GM12878 (cell line): ENCODE measurements around the gene OXA1L. TPM values are rescaled to one million over a fixed set of nuclear protein-coding genes. Genes with fewer than 3 reads are reported as not detected.

Source experiments
- ATAC-seq: fragments of 200-7000 bp; cut with Tn5 transposase; 3 replicates; pipeline ENCODE4 v1.9.1; 2020; ENCODE audit warnings: mild to moderate bottlenecking, moderate library complexity
- BruUV-seq: library from RNA; stranded (reverse); fragments of 400-500 nt; replicated peaks from 2 replicates; lab custom pipeline; 2021; lab: Mats Ljungman, UMichigan
- CTCF ChIA-PET: fragments of 300-600 bp; sonication (Branson Sonifier 250); formaldehyde crosslinking; extraction: SDS; loops from one replicate; lab custom pipeline; 2021; ENCODE audit warnings: inconsistent platforms; lab: Yijun Ruan, JAX
- POLR2A ChIA-PET: fragments of 350-600 bp; formaldehyde crosslinking; extraction: SDS; loops from one replicate; lab custom pipeline; 2021; ENCODE audit warnings: inconsistent platforms; lab: Charles Lee
- RAD21 ChIA-PET: fragments of 300-600 bp; sonication (Branson Sonifier 250); formaldehyde crosslinking; loops from one replicate; lab custom pipeline; 2023; ENCODE audit warnings: antibody characterized with exemption; ENCODE audit not compliant: unreplicated experiment; lab: Charles Lee
- SMC1A ChIA-PET: fragments of 300-600 bp; sonication (Branson Sonifier 250); formaldehyde crosslinking; loops from one replicate; lab custom pipeline; 2023; ENCODE audit not compliant: unreplicated experiment, uncharacterized antibody; lab: Charles Lee
- DNase-seq: peaks from one replicate; pipeline ENCODE4 v3.0.0-alpha.2; 2011; ENCODE audit warnings: low read depth, low spot score
- FAIRE-seq: peaks from 3 replicates; lab custom pipeline; 2011; peaks lifted over from hg19 to GRCh38; lab: Jason Lieb, UNC
- H2AFZ ChIP-seq: 2 replicates; pipeline ENCODE4 v1.6.0; 2011; ENCODE audit warnings: low read depth, low read length, control low read depth; ENCODE audit not compliant: control insufficient read depth
- H3K27ac ChIP-seq: 2 replicates; pipeline ENCODE4 v1.5.1; 2011; ENCODE audit warnings: control low read depth; ENCODE audit not compliant: control insufficient read depth, insufficient read depth
- H3K27me3 ChIP-seq, 2 experiments: replicated peaks in 1 of 2; 2 replicates each; pipeline versions ENCODE4 v1.6.0 to v1.6.1; 2011; ENCODE audit warnings: low read length in 1 of 2; ENCODE audit not compliant: control insufficient read depth in 2 of 2, insufficient read depth in 2 of 2
- H3K36me3 ChIP-seq, 2 experiments: 2 replicates each; pipeline ENCODE4 v1.5.1; 2011; ENCODE audit warnings: low read length in 1 of 2; ENCODE audit not compliant: control insufficient read depth in 2 of 2, insufficient read depth in 2 of 2
- H3K4me1 ChIP-seq: 2 replicates; pipeline ENCODE4 v1.6.1; 2011; ENCODE audit warnings: mild to moderate bottlenecking, low read length, moderate library complexity, mixed read lengths; ENCODE audit not compliant: control insufficient read depth, insufficient read depth
- H3K4me2 ChIP-seq: 2 replicates; pipeline ENCODE4 v1.6.0; 2011; ENCODE audit warnings: control low read depth; ENCODE audit not compliant: control insufficient read depth, insufficient read depth
- H3K4me3 ChIP-seq: fragments of 200-600 bp; sonication (generic); 2 replicates; pipeline ENCODE4 v1.5.1; 2016
- H3K79me2 ChIP-seq: 2 replicates; pipeline ENCODE4 v1.6.0; 2011; ENCODE audit warnings: low read length; ENCODE audit not compliant: control insufficient read depth, insufficient read depth
- H3K9ac ChIP-seq: 2 replicates; pipeline ENCODE4 v1.8.0; 2011; ENCODE audit warnings: low read length, control low read depth, mixed read lengths; ENCODE audit not compliant: control insufficient read depth, insufficient read depth
- H3K9me3 ChIP-seq: replicated peaks from 3 replicates; pipeline ENCODE4 v1.5.1; 2011; ENCODE audit warnings: mild to moderate bottlenecking, low read length; ENCODE audit not compliant: control insufficient read depth, insufficient read depth
- H4K20me1 ChIP-seq: 2 replicates; pipeline ENCODE4 v1.6.0; 2011; ENCODE audit not compliant: control insufficient read depth, insufficient read depth
- BCLAF1 ChIP-seq: fragments of 450-650 bp; IDR thresholded peaks from 2 replicates; pipeline ENCODE4 v1.6.1; 2017; ENCODE audit warnings: antibody characterized with exemption, mild to moderate bottlenecking, moderate library complexity
- BRCA1 ChIP-seq: IDR thresholded peaks from 2 replicates; pipeline ENCODE4 v1.6.1; 2011; ENCODE audit warnings: low read depth, low read length, improper control_type of control experiment
- CBX3 ChIP-seq: fragments of 200-600 bp; sonication (generic); IDR thresholded peaks from 2 replicates; pipeline ENCODE4 v1.6.1; 2016; ENCODE audit warnings: low read depth, borderline replicate concordance
- CHD2 ChIP-seq: IDR thresholded peaks from 2 replicates; pipeline ENCODE4 v1.6.1; 2011; ENCODE audit warnings: low read depth, low read length, improper control_type of control experiment, borderline replicate concordance
- DPF2 ChIP-seq: fragments of 450-650 bp; IDR thresholded peaks from 2 replicates; pipeline ENCODE4 v1.6.1; 2017; ENCODE audit warnings: mild to moderate bottlenecking
- E2F8 ChIP-seq: fragments of 450-650 bp; IDR thresholded peaks from 2 replicates; pipeline ENCODE4 v1.6.1; 2018; ENCODE audit warnings: mild to moderate bottlenecking, low read depth, moderate library complexity; ENCODE audit not compliant: partially characterized antibody
- E4F1 ChIP-seq: fragments of 450-650 bp; IDR thresholded peaks from 2 replicates; pipeline ENCODE4 v1.6.1; 2018; ENCODE audit warnings: borderline replicate concordance, mild to moderate bottlenecking; ENCODE audit not compliant: partially characterized antibody
- MTA2 ChIP-seq: fragments of 450-650 bp; IDR thresholded peaks from 2 replicates; pipeline ENCODE4 v1.6.1; 2016; ENCODE audit warnings: low read depth, mild to moderate bottlenecking, moderate library complexity
- MXI1 ChIP-seq: fragments of 150-350 bp; IDR thresholded peaks from 2 replicates; pipeline ENCODE4 v1.6.1; 2011; ENCODE audit warnings: low read depth, mild to moderate bottlenecking, inconsistent platforms, low read length, improper control_type of control experiment
- MYC ChIP-seq: IDR thresholded peaks from 2 replicates; pipeline ENCODE4 v1.6.1; 2011; ENCODE audit warnings: mild to moderate bottlenecking, low read length, moderate library complexity, inconsistent platforms; ENCODE audit not compliant: insufficient read depth, insufficient replicate concordance, insufficient read length, severe bottlenecking
- NFIC ChIP-seq: IDR thresholded peaks from 2 replicates; pipeline ENCODE4 v1.6.1; 2012; ENCODE audit warnings: low read depth, mild to moderate bottlenecking, inconsistent platforms, low read length, moderate library complexity
- NR2C1 ChIP-seq: fragments of 450-650 bp; IDR thresholded peaks from 2 replicates; pipeline ENCODE4 v1.6.1; 2017; ENCODE audit warnings: antibody characterized with exemption, mild to moderate bottlenecking, moderate library complexity
- POLR2AphosphoS5 ChIP-seq: IDR thresholded peaks from 2 replicates; pipeline ENCODE4 v1.6.1; 2011; ENCODE audit warnings: mild to moderate bottlenecking, low read length, inconsistent platforms
- RB1 ChIP-seq: fragments of 450-650 bp; formaldehyde crosslinking; IDR thresholded peaks from 2 replicates; pipeline ENCODE4 v1.6.1; 2017; ENCODE audit warnings: mild to moderate bottlenecking, borderline replicate concordance
- SMARCA5 ChIP-seq: fragments of 450-650 bp; IDR thresholded peaks from 2 replicates; pipeline ENCODE4 v1.6.1; 2017; ENCODE audit warnings: mild to moderate bottlenecking
- TBL1XR1 ChIP-seq: IDR thresholded peaks from 2 replicates; pipeline ENCODE4 v1.6.1; 2012; ENCODE audit warnings: low read depth, low read length, improper control_type of control experiment
- ZNF207 ChIP-seq: fragments of 450-650 bp; IDR thresholded peaks from 2 replicates; pipeline ENCODE4 v1.6.1; 2014; ENCODE audit warnings: antibody characterized with exemption, mild to moderate bottlenecking, borderline replicate concordance
- WGBS: methylation state at CpG from one replicate; pipeline ENCODE4 v1.1.6; 2016; ENCODE audit warnings: low lambda C conversion rate; ENCODE audit not compliant: insufficient replicate concordance, insufficient coverage; ENCODE audit errors: missing lambda C conversion rate; 5-methylcytosine and 5-hydroxymethylcytosine counted together
- in situ Hi-C: fragments of 300-500 bp; cut with MboI; formaldehyde crosslinking; loops from 9 replicates; pipeline ENCODE4 v1.14.3; 2018; ENCODE audit warnings: mixed read lengths
- intact Hi-C: fragments of 100-400 bp; cut with micrococcal nuclease; formaldehyde crosslinking; loops from one replicate; pipeline ENCODE4 v1.14.2; 2022; ENCODE audit not compliant: unreplicated experiment
- polyA plus RNA-seq, 11 experiments: library from polyadenylated mRNA; depleted of rRNA in 4 of 11; unstranded in 6 of 11; stranded (reverse) in 5 of 11; fragments of >200 nt; fragmentation: Nextera tagmentation in 4 of 11; fragmentation: Illumina TruSeq in 1 of 11; extraction: Ambion mirVana in 4 of 11; extraction: Trizol in 1 of 11; gene quantifications; 1 replicate in 1 of 11; 2 replicates in 10 of 11; pipeline versions ENCODE4 v1.2.1 to v1.2.3, GENCODE V29; 2011 to 2016; ENCODE audit warnings: inconsistent platforms in 2 of 11, missing spikeins in 2 of 11, low read depth in 1 of 11
- total RNA-seq, 4 experiments: library from RNA; depleted of rRNA in 3 of 4; stranded (reverse); fragments of >200 nt in 3 of 4; fragmentation: Illumina TruSeq in 1 of 4; extraction: Trizol in 1 of 4; gene quantifications; 2 replicates each; pipeline versions ENCODE4 v1.2.1 to v1.2.3, GENCODE V29; 2013 to 2021

Gene OXA1L
- total and polyA plus RNA-seq, 10 of the 15 experiments (the other 5 are each of a cell fraction or from before 2014, with no cell fraction given), result 105 to 289 (median 146) TPM

- no TSS peak for BruUV-seq
- no peak overlapping the region for H3K4me2 ChIP-seq
- H3K79me2 ChIP-seq, result peaks cover 18% of the 10 kb centered on the region
- FAIRE-seq (no peak), ATAC-seq (peak; percentile 20), DNase-seq (no peak)
- H3K9me3 ChIP-seq, result no peaks in the 10 kb centered on the region; the same call in 2 of the 3 replicates
- H3K27ac ChIP-seq, result peak overlapping the region; percentile 71
- intact Hi-C loops (loop anchor here (2.0 to 10.0 kb wide), 2 partner anchors 20 to 306 kb away; no protein-coding TSS in a partner anchor), in situ Hi-C loops (no loop called here)
- no peak overlapping the region for H3K4me3 ChIP-seq
- no peaks in the 10 kb centered on the region for H3K36me3 ChIP-seq
- no peaks in the 10 kb centered on the region for H3K27me3 ChIP-seq
- 94% methylated on average over 3 of the region's 3 CpGs for WGBS
- ChIA-PET RAD21 (interaction anchor here (0.8 to 9.8 kb wide), 10 partner anchors 10 to 221 kb away, joined by 3 to 219 read pairs (median 4); partner anchors contain the start of genes OXA1L and SLC7A7), POLR2A (interaction anchor here (0.7 to 11.3 kb wide), 4 partner anchors 17 to 1904 kb away, joined by 3 to 245 read pairs (median 4); partner anchors contain the start of gene SLC7A7), SMC1A (interaction anchor here (0.8 to 20.3 kb wide), 10 partner anchors 9 to 202 kb away, joined by 3 to 395 read pairs (median 4); partner anchors contain the start of genes DAD1, OXA1L and SLC7A7), CTCF (interaction anchor here (1.6 to 4.2 kb wide), 9 partner anchors 11 to 62 kb away, joined by 4 to 34 read pairs (median 15); partner anchors contain the start of gene SLC7A7)
- no peaks in the 10 kb centered on the region for H4K20me1 ChIP-seq
- H3K9ac ChIP-seq, result no peak overlapping the region
- H3K4me1 ChIP-seq, result peaks cover 46% of the 10 kb centered on the region
- H2AFZ ChIP-seq, result no peak overlapping the region
- TF ChIP-seq NR2C1, result no peak
- TF ChIP-seq E2F8, result no peak
- TF ChIP-seq MYC, result no peak
- TF ChIP-seq TBL1XR1, result no peak
- TF ChIP-seq BRCA1, result no peak
- TF ChIP-seq NFIC, result 0 out of 2 replicates have a peak, but pooled peaks have one; percentile 25
- no peak for TF ChIP-seq CBX3
- no peak for TF ChIP-seq POLR2AphosphoS5
- TF ChIP-seq MTA2, result no peak
- TF ChIP-seq RB1, result no peak
- TF ChIP-seq E4F1, result no peak
- no peak for TF ChIP-seq ZNF207
- TF ChIP-seq CHD2, result no peak
- TF ChIP-seq SMARCA5, result no peak
- no peak for TF ChIP-seq BCLAF1
- no peak for TF ChIP-seq MXI1
- no peak for TF ChIP-seq DPF2
Observed at GRCh38 chr14:22791301-22791700, 24.8 kb downstream of the OXA1L start.
